GM18511 (cell line): ENCODE results near the gene RAB11FIP5.
A peak's percentile ranks its signal among the peaks of the same experiment; 100 is the strongest.

Experiments
- ATAC-seq: cut with Tn5 transposase; IDR thresholded peaks from one replicate; pipeline ENCODE4 v1.9.1; 2021; ENCODE audit warnings: mild to moderate bottlenecking, moderate library complexity; ENCODE audit not compliant: unreplicated experiment

Gene RAB11FIP5

DNA sequence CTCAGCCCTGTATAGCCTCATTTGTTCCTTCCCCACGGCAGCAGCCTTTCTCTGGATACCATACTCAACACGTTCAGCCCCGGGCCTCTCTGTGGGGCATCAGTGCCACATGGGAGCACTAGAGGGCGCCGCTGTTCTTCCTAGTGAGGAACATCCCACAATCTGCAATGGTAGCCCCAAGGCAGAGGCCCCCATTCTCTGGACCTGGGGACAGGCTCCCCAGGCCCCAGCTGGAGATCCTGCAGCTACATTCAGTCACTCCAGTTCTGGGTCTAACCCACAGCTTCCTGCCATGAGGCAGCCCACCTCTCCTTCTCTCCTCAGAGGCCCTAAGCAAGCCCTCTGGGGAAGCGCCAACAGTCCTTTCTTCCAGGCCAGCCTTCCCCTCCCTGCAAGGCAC lies 27.1 kb downstream of the RAB11FIP5 start:
- peak; percentile 96 for ATAC-seq

DNA sequence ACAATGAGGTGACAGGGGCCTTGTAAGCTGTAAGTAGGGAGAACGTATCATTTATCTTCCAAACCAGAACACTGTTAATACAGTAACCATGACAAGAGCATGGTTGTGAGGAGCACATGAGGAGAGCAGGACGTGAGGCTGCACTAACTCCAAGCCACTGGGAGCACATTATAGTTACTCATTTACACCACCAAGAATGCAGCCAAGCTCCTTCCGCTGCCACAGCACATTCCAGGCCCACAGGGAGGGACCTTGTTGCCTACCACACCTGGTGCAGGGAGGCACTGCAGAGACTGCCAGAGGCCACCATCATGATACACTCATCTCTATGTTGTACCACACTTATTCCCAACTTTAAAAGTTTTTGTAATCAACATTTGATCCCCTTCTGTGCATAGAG lies 27.8 kb downstream of the RAB11FIP5 start:
- ATAC-seq: no peak

DNA sequence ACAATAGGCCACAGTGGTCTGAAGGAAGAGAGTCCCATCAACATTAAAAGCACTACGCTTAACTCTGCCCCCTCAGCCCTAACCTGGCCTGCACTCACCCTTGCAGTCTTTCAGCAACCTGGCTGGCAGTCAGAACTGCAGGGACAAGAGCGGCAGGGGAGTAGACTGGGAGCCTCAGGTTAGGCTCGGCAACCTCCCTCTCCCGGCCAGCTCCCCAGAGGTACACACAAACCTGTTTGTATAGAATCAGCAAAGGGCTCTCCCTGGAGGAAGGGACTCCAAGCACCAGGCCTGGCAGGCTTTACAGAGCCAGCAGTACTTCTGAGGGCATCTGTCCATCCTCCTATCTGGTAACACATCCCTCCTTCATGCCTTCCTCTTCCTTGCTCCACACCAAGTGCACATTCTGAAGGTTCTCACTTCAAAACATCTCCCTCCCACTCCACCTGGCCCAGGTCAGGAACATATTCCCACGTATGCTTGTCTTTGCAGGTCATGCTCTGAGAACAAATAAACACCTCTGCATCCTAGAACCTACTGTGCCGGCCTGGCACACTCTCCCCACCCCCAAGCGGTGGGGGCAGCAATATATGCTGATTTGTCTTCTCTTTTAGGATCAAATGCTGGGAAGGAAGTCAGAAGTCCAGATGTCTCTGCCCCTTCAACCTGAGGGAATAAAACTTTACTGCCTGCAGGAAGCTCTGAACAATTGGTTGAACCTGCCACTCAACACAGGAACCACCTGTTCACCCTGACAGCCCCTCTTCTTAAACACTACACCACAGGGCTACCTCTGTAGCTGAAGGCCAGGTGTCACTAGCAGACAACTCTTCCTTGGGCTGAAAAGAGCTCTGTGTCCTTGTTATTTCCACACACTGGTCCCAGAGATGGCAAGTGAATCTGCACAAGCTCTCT lies 28.6 kb downstream of the RAB11FIP5 start:
- no peak for ATAC-seq

DNA sequence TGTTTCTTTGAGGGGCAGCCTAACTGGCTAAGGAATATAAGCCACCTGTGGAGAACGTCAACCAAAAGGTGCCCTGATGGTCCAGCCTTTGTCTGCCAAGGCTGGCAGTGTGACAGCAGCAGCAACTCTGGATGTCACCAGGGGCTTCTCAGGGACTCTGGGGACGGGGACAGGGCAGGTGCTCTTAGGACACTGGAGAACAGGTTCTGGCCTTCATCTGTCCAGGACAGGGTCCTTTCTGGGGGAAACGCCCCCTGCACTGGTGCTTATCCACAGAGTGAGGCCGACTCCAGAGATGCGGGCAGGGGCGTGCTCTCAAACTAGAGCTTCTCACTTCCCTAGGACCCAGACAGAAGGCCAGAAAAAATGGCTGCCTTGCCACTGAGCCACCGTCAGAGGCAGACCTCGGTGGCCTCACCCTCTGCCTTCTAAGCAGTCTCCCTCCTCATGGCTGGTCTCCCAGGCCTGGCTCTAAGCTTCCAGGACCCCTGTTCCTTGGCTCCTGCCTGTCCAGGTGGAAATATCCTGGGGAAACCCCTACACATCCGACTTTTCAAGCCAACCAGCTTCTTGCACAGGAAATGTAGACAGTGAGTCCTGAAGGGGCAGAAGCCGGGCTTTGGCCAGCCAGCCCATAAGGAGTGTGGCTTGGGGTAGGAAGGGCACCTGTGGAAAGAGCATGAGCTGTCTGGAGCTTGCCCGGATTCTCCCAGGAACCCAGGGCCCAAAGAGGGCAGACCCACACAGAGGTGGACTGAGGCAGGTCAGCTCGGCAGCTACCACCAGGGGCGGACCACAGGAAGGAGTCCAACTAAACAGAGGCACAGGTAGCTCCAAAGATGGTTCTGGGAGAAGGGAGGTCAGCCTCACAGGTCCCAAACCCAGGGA lies 30.0 kb downstream of the RAB11FIP5 start:
- ATAC-seq: no peak

DNA sequence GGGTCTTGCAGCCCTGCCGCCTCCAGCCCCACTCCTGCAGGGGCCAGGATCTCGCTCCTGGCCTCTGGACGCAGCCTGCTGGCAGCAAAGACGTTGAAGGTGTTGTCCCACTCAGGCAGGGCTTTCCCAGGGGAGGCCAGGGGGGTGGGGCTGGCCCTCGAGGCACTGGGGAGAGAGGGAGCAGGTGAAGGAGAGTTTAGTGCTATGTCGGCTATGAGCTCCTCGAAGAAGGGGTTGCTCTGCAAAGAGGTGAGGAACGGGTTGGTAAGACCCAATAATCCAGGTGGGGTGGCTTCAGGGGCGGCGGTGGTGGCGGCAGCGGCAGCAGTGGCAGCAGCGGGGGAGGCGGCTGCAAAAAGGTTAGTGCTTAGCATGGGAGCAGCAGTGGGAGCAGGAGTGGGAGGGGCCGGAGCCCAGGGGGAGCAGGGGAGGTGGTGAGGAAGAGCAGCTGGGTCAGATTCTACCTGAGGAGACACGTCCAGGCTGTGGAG lies 31.5 kb downstream of the RAB11FIP5 start:
- no peak for ATAC-seq

DNA sequence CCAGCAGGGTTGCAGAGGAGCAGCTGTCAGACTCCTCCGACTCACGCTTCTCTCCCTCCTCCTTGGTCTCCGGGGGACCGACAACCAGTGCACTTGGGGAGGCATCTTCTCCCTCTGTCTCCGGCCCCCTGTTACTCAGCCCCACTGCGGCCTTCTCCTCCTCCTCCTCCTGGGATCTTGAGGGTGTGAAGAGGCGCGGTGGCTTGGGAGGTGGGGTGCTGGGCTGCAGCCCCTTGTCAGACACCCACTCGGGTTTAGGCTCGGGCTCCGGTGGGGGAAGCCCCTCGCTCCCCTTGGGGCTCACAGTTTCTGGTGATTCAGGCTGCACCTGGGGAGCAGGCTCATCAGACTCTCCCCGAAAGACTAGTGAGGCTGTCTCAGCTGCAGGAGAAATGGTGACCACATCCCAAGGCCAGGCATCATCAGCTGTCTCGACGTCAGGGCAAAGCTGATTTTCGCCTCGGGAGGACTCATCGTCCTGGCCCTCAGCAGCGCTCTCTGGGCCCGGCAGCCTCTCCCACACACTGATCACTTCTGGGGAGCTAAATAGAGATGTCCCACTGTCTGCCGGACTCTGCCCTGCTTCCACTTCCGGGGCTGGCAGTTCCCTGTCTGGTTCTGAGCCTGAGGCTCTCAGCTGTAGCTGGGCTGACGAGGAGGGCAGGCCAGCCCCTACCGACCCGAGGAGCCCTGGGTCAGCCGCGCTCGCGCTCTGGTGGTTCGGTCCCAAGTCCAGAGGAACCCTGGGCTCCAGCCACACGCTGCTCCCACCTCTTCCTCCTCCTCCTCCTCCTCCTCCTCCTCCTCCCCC lies 32.2 kb downstream of the RAB11FIP5 start:
- no peak for ATAC-seq

DNA sequence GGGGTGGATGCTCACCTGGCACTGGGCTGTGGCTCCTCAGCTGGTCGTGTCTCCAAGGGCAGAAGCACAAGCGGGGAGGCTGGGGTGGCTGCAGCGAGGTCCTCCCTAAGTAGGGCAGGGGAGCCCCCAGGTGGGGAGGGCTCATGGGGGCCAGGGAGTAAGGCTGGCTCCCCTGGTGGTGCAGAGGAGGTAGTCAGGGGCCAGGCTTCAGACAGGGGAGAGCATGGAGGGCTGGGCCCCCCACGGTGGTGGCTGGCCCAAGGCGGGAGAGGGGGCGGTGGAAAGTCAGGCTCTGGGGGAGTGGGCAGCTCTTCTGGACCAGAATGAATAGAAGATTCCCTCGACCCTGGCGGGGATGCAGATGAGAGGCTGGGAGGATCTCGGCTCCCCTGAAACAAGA lies 33.1 kb downstream of the RAB11FIP5 start:
- ATAC-seq: no peak

DNA sequence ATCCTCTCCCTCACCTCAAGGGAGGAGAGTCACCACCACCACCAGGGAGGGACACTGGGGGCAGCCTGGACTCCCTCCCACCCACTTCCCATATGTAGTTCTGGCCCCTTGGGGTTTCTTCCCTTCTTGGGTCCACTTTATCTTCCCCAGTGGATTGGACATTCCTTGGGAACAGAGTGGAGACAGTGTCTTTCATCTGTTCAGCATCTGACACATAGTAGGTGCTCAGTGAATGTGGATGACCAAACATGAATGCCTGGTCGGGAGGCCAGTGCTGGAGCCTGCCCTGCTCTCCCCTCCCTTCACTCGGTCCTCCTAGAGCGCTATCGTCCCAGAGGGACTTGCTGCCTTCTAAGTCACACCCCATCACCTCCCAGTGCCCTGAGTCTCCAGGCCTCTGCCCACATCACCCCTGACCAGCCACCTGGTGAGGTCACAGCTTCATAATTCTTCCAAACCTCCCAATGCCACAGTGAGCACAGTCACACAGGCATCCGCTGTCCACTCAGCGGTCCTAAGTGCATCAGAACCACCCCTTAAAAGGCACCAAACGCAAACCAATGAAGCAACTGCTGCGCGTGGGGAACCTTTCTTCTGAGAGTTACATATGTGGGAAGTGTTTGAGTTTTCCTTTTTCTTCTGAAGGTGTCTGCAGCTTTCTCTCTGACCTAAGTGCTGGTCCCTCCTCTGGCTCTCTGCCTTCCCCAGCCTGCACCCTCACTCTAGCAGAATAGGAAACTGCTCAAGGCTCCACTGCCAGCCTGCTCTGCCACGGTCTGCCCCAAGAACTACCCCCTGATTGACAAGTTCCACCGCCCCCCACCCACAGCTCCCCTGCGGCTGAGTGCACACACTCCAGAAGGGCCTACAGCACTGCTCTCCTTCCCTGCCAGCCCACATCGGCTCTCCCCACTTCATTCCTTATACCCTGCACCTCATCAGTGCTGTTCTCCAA lies 34.0 kb downstream of the RAB11FIP5 start:
- no peak for ATAC-seq

DNA sequence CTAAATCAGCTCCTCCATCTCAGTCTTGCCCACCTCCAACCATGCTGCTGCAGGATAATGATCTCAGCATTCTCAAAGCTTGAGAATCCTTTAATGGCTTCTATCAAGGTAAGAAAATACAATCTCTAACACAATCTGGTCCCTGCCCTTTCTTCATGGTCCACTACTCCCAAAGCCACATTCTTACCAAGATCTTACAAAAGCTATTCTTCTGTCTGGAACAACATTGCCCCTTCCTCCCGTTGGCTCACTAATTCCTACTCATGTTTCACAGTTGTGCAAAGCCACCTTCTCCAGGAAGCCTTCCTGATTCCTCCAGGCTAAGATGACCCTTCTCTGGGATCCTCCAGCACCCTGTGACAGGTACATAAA lies 35.3 kb downstream of the RAB11FIP5 start:
- ATAC-seq: no peak

DNA sequence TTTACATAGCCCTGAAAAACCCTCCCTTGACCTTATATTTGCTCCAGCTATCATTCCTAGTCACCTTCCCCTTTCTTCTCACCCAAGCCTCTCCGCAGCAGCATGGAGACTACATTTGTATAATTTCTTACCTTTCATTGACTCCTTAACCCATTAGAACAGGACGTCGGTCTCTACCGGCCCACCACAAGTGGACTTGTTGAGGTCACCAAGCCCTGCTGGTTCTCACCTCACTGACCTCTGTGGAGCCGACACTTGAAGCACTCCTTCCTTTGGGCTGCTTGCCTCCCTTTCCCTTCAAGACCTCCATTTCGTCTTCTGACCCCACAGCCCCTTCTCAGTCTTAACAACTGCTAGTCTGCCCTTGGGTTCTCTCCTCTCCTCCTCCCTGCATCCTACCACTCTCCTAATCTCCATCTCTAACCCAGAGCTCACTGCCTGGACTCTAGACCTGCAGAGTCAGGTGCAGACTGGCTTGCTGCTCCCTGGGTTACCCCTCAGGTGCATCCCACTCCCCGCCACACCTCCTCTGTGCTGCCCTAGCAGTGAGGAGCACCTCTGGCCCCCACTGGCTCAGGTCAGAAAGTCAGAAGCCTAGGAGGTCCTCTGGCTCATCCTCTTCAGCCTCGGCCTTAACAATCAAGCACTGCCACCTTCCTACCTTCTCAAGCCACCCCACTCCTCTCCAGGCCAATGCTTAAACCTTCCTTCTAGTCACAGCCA lies 35.9 kb downstream of the RAB11FIP5 start:
- no peak for ATAC-seq

DNA sequence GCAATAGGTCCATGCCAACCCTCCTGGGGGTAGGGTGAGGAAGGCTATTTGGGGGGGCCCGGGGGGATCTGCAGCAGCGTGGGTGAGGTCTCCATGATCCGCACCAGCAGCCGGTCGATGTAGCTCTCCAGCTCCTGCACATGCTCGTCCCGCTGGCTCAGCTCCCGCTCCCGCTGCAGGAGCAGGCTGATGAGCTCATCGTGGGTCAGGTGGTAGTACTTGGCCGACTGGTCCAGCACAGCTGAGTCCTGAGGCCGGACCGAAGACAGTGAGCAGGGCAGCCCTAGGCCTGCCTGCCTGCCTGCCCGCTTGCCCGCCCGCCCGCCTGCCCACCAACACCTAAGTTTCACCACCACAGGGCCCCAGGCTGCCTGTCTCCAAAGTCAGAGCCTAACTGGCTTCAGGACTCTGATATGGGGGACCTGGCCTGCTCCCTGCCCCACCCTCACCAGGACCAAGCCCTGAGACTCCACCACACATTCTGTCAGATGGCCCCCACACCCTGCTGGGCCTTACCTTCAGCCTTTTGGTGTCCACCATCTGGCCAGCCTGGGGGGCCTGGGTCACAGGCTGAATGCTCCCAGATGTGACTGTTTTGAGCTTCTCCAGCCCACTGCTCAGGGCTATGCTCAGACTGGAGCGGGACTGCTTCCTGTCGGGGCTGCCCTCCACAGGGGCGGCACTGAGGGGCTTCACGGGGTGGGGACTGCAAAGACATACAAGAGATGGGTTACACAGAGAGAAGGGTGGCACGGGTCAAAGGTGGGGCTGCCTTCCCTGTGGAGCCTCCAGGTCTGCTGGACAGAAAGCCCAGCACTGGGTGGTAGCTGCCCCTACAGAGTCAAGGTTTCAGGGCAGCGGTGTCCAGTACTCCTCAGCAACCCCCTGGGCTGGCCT lies 37.0 kb downstream of the RAB11FIP5 start:
- ATAC-seq: no peak

DNA sequence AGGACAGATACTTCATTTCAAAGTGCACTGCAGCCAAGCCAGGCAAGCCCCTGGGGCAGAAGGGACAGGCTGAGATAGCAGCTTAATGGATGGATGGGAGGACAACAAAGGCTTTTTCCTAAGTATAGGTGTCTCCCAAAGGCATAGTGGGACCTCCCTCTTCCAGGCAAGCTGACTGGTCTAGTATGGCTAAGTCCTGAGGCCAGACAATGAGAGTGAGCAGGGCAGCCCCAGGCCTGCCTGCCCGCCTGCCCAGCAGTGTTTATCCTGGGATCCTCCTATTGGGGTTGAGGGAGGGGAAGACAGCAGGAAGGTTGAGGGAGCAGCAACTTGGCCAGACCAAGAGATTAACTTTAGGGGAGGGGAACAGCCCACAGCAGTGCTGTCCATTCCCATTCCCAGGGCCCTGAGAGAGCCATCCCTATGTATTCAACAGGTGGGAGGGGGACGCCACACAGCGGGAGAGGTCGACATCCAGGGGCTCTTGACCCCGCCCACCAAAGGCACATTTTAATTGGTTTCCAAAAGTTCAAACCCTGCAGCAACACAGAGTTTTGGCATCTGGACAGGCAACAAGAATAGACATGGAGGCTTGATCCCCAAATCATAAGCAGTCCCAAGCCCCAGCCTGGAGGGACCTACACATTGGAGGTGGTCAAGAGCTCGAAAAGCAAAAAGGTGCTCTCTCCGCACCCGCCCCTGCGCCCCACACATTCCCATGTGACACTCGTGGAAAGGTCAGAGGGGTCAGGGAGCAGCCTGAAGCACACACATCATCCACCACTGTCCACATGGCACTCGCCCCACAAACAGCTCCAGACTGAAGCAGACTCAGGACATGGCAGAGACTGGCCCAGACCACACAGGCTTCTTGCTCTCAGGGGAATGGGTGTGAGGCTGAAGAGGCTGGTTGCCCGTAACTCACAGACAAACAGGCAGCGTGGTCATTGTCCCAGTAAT lies 38.4 kb downstream of the RAB11FIP5 start:
- no peak for ATAC-seq

DNA sequence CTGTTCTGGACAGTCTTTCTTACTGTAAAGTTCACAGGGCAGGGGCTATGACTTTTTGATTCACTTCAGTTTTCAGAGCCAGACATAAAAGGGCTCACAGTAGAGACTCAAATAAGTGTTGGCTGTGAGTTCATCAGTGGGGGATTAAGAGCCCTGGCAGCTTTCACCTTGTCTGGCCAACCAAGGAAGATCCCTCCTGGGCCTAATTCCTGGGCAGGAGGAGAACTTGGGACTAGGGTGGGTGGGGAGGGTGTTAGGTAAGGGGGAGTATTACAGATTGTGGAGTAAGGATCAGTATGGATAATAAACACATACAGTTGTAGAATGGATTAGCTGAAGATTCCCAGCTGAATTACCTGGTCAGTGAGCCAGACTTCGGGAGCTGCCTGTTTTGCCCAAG lies 40.3 kb downstream of the RAB11FIP5 start:
- no peak for ATAC-seq

DNA sequence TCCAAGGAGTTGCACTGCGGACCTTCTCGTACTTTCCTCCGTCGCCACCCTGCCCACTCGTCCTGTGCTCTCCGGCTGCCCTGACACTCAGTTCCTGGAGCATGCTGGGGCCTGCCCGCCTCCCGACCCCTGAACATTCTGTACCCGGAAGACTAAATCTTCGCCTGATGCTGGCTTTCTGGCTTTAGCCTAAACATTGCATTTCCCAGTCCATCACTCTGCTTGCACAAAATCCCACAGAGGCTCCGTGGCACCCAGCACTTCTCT lies 40.7 kb downstream of the RAB11FIP5 start:
- peak; percentile 25 for ATAC-seq

DNA sequence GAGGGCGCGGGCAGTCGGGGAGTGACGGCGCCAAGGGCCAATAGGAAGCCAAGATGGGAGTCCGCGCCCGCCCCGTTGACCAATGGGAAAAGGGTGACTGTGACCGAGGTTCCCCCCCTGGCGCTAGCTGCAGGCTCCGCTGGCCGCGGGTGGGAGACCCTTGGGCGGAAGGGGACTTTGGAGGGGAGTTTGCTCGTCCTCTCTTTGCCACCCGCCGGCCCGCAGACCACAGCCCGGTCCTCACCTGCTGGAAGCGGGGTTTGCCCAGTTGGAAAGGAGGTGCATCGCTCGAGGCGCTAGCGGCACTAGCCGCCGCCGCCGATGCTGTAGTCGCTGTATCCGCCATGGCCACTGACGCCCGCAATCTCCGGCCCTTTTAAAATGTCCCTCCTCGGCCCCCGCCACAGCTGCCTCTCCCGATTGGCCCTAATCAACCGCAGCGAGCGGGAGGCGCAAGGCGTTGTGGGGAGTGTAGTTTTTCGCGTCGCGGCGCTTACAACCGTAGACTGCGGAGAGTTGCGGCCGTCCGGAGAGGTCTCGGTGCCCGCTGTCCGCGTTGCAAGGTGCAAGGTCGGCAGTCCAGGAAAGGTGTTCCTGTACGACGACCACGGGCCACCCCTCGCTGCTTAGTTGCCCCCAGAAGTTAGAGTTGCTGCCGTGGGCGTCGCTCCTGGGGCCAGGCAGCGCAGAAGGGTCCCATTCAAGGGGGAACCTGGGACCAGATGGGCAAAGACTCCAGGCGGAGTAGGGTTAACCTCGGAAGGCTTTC lies 41.2 kb downstream of the RAB11FIP5 start, which contains the start of gene SFXN5:
SFXN5 (minus strand) TSS at position 353 of the 769 bp plus-strand sequence; CDS start at position 346, 7 bp downstream.
- peak; percentile 92 for ATAC-seq

DNA sequence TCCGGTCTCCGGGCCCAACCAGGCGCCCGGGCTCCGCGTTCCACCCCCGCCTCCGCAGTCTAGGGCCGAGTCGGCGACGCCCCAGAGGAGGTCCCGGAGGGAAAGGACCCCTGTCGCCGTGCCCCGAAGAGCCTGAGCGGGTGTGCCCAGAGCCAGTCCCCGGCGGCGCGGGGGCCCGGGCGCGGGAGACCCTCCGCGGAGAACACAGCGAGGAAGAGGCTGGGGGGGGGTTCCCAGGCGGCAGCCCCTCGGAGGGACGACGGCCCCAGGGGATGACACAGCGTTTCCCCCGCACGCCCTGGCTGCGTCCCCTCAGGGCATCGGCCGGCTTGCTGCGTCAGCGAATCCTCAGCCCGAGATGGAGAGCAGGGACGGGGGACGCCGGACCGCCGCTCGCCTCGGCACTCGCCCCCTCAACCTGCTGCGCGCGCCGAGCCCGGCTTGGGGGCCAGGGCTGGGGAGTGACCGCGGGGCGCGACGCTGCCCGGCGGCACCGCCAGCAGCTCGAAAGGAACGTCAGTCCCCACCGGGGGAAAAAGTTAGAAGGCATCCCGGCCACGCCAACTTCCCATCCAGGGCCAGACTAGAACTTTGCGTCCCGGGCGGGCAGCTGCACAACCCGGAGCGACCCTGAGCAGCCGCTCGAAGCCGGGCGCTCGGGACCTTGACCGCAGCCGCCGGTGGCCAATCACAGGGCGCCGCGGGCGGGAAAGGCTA lies 41.9 kb downstream of the RAB11FIP5 start:
- ATAC-seq: peak; percentile 27
